ENCODE data around the gene GNAQ. TPM values are rescaled to one million over a fixed set of nuclear protein-coding genes. Genes with fewer than 3 reads are reported as not detected.

The GNAQ gene
- total and polyA plus RNA-seq, 2 experiments from 2014 or later: 21.1 to 43.1 TPM

DNA sequence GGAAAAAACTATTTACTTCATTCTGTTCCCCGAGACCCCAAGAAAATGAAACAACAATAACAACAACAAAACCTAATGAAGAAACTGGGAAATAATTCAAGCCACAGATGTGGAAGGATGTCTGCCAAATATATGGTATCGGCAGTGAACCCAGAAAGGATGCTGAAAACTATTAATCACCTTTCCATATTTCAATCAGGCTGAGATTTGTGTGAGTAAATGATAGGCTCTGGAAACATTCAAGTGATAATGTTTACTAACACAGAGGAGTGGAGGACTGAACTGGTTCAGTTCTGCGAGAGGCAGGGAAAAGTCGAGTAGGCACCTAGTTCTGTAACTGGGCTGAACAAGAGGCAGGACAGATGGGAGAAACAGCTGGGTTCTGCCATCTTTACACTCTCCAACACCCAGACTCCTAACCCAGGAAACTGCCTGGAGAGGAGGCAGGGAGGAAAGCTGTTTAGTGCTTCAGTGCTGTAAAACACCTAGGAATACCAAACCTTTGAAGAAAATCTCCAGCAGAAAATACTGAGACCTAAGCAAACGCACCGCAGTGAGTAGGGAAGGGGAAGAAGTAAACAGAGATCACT lies 286.7 kb downstream of the GNAQ start (continued):
- TF ChIP-seq, protein P1, sequence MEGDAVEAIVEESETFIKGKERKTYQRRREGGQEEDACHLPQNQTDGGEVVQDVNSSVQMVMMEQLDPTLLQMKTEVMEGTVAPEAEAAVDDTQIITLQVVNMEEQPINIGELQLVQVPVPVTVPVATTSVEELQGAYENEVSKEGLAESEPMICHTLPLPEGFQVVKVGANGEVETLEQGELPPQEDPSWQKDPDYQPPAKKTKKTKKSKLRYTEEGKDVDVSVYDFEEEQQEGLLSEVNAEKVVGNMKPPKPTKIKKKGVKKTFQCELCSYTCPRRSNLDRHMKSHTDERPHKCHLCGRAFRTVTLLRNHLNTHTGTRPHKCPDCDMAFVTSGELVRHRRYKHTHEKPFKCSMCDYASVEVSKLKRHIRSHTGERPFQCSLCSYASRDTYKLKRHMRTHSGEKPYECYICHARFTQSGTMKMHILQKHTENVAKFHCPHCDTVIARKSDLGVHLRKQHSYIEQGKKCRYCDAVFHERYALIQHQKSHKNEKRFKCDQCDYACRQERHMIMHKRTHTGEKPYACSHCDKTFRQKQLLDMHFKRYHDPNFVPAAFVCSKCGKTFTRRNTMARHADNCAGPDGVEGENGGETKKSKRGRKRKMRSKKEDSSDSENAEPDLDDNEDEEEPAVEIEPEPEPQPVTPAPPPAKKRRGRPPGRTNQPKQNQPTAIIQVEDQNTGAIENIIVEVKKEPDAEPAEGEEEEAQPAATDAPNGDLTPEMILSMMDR (conservative IDR thresholded peaks at IDR 0.05; ENCODE audit: low read depth in 2 of 2): no peak
- TF ChIP-seq CREB1 (CRISPR knock-in tag; IDR thresholded peaks at IDR 0.05; ENCODE audit: low read depth) (no peak), NANOG (IDR thresholded peaks at IDR 0.05; ENCODE audit: borderline replicate concordance) (no peak), JUNB (IDR thresholded peaks at IDR 0.05; ENCODE audit: unreplicated experiment) (no peak), ETS1 (IDR thresholded peaks at IDR 0.05) (no peak), POLR2AphosphoS5 (IDR thresholded peaks at IDR 0.05; ENCODE audit: low read depth) (no peak)

- no peaks in the 10 kb centered on the region for H3K27me3 ChIP-seq (ENCODE audit: insufficient read depth)
- no peaks in the 10 kb centered on the region for H3K36me3 ChIP-seq (ENCODE audit: insufficient read depth)
- DNase-seq (ENCODE audit: low spot score) (no peak), ATAC-seq (no peak)
- peaks cover 8% of the 10 kb centered on the region; the same call in 1 of the 2 replicates for H3K9me2 ChIP-seq (ENCODE audit: insufficient read depth)
- Mint-ChIP-seq H3K9me3 (no peaks in the 10 kb centered on the region), H3K27me3 (ENCODE audit: insufficient read depth, low read depth, poor library complexity) (peaks cover 2% of the 10 kb centered on the region), H3K27ac (no peak overlapping the region), H3K4me3 (no peak overlapping the region), H3K36me3 (ENCODE audit: low read depth) (no peaks in the 10 kb centered on the region), H3K4me1 (peaks cover 43% of the 10 kb centered on the region)
- H3K4me2 ChIP-seq: no peak overlapping the region
- H3K79me2 ChIP-seq (replicated peaks; ENCODE audit: insufficient read depth): no peaks in the 10 kb centered on the region
- no peak overlapping the region for H3K4me3 ChIP-seq
- no peaks in the 10 kb centered on the region for H3F3A ChIP-seq (replicated peaks; ENCODE audit: low read depth)
- H2AFZ ChIP-seq: no peak overlapping the region
- peaks cover 18% of the 10 kb centered on the region for H3K4me1 ChIP-seq (ENCODE audit: insufficient read depth)
- no peaks in the 10 kb centered on the region for H4K20me1 ChIP-seq (replicated peaks; ENCODE audit: insufficient read depth)
- TF ChIP-seq REST (IDR thresholded peaks at IDR 0.05; ENCODE audit: unreplicated experiment) (no peak), NANOG (IDR thresholded peaks at IDR 0.05; ENCODE audit: borderline replicate concordance) (no peak), EZH2 (IDR thresholded peaks at IDR 0.05; ENCODE audit: low read depth, unreplicated experiment) (no peak)
- H3K27ac ChIP-seq (ENCODE audit: low read depth): no peak overlapping the region
These were observed 288.2 kb downstream of the GNAQ start for GRCh38 chr9:77743386-77743785.
